GM12878 (cell line): ENCODE results near the gene ZNF469. TPM values are rescaled to one million over a fixed set of nuclear protein-coding genes. Genes with fewer than 3 reads are reported as not detected.

Experiments used
- ATAC-seq: fragments of 200-7000 bp; cut with Tn5 transposase; 3 replicates; pipeline ENCODE4 v1.9.1; 2020; ENCODE audit warnings: mild to moderate bottlenecking, moderate library complexity
- BruUV-seq: library from RNA; stranded (reverse); fragments of 400-500 nt; replicated peaks from 2 replicates; lab custom pipeline; 2021; lab: Mats Ljungman, UMichigan
- CTCF ChIA-PET: fragments of 300-600 bp; sonication (Branson Sonifier 250); formaldehyde crosslinking; extraction: SDS; loops from one replicate; lab custom pipeline; 2021; ENCODE audit warnings: inconsistent platforms; lab: Yijun Ruan, JAX
- POLR2A ChIA-PET: fragments of 350-600 bp; formaldehyde crosslinking; extraction: SDS; loops from one replicate; lab custom pipeline; 2021; ENCODE audit warnings: inconsistent platforms; lab: Charles Lee
- RAD21 ChIA-PET: fragments of 300-600 bp; sonication (Branson Sonifier 250); formaldehyde crosslinking; loops from one replicate; lab custom pipeline; 2023; ENCODE audit warnings: antibody characterized with exemption; ENCODE audit not compliant: unreplicated experiment; lab: Charles Lee
- SMC1A ChIA-PET: fragments of 300-600 bp; sonication (Branson Sonifier 250); formaldehyde crosslinking; loops from one replicate; lab custom pipeline; 2023; ENCODE audit not compliant: unreplicated experiment, uncharacterized antibody; lab: Charles Lee
- DNase-seq: peaks from one replicate; pipeline ENCODE4 v3.0.0-alpha.2; 2011; ENCODE audit warnings: low read depth, low spot score
- FAIRE-seq: peaks from 3 replicates; lab custom pipeline; 2011; peaks lifted over from hg19 to GRCh38; lab: Jason Lieb, UNC
- H2AFZ ChIP-seq: 2 replicates; pipeline ENCODE4 v1.6.0; 2011; ENCODE audit warnings: low read depth, low read length, control low read depth; ENCODE audit not compliant: control insufficient read depth
- H3K27ac ChIP-seq: 2 replicates; pipeline ENCODE4 v1.5.1; 2011; ENCODE audit warnings: control low read depth; ENCODE audit not compliant: control insufficient read depth, insufficient read depth
- H3K27me3 ChIP-seq, 2 experiments: replicated peaks in 1 of 2; 2 replicates each; pipeline versions ENCODE4 v1.6.0 to v1.6.1; 2011; ENCODE audit warnings: low read length in 1 of 2; ENCODE audit not compliant: control insufficient read depth in 2 of 2, insufficient read depth in 2 of 2
- H3K36me3 ChIP-seq, 2 experiments: 2 replicates each; pipeline ENCODE4 v1.5.1; 2011; ENCODE audit warnings: low read length in 1 of 2; ENCODE audit not compliant: control insufficient read depth in 2 of 2, insufficient read depth in 2 of 2
- H3K4me1 ChIP-seq: 2 replicates; pipeline ENCODE4 v1.6.1; 2011; ENCODE audit warnings: mild to moderate bottlenecking, low read length, moderate library complexity, mixed read lengths; ENCODE audit not compliant: control insufficient read depth, insufficient read depth
- H3K4me2 ChIP-seq: 2 replicates; pipeline ENCODE4 v1.6.0; 2011; ENCODE audit warnings: control low read depth; ENCODE audit not compliant: control insufficient read depth, insufficient read depth
- H3K4me3 ChIP-seq: fragments of 200-600 bp; sonication (generic); 2 replicates; pipeline ENCODE4 v1.5.1; 2016
- H3K79me2 ChIP-seq: 2 replicates; pipeline ENCODE4 v1.6.0; 2011; ENCODE audit warnings: low read length; ENCODE audit not compliant: control insufficient read depth, insufficient read depth
- H3K9ac ChIP-seq: 2 replicates; pipeline ENCODE4 v1.8.0; 2011; ENCODE audit warnings: low read length, control low read depth, mixed read lengths; ENCODE audit not compliant: control insufficient read depth, insufficient read depth
- H3K9me3 ChIP-seq: replicated peaks from 3 replicates; pipeline ENCODE4 v1.5.1; 2011; ENCODE audit warnings: mild to moderate bottlenecking, low read length; ENCODE audit not compliant: control insufficient read depth, insufficient read depth
- H4K20me1 ChIP-seq: 2 replicates; pipeline ENCODE4 v1.6.0; 2011; ENCODE audit not compliant: control insufficient read depth, insufficient read depth
- EGR1 ChIP-seq, 2 experiments: IDR thresholded peaks; 1 replicate in 1 of 2; 2 replicates in 1 of 2; pipeline ENCODE4 v1.6.1; 2011 to 2012; ENCODE audit warnings: low read depth in 2 of 2, low read length in 2 of 2, borderline replicate concordance in 1 of 2, mild to moderate bottlenecking in 1 of 2, moderate library complexity in 1 of 2
- HDGF ChIP-seq: fragments of 450-650 bp; IDR thresholded peaks from 2 replicates; pipeline ENCODE4 v1.6.1; 2016; ENCODE audit warnings: antibody characterized with exemption
- KLF5 ChIP-seq: fragments of 450-650 bp; IDR thresholded peaks from 2 replicates; pipeline ENCODE4 v1.6.1; 2014; ENCODE audit warnings: mild to moderate bottlenecking; ENCODE audit not compliant: partially characterized antibody
- LARP7 ChIP-seq: fragments of 450-650 bp; IDR thresholded peaks from 2 replicates; pipeline ENCODE4 v1.6.1; 2017; ENCODE audit warnings: mild to moderate bottlenecking
- MXI1 ChIP-seq: fragments of 150-350 bp; IDR thresholded peaks from 2 replicates; pipeline ENCODE4 v1.6.1; 2011; ENCODE audit warnings: low read depth, mild to moderate bottlenecking, inconsistent platforms, low read length, improper control_type of control experiment
- RELB ChIP-seq: fragments of 450-650 bp; IDR thresholded peaks from 2 replicates; pipeline ENCODE4 v1.6.1; 2017; ENCODE audit warnings: low read depth, mild to moderate bottlenecking, moderate library complexity
- WGBS: methylation state at CpG from one replicate; pipeline ENCODE4 v1.1.6; 2016; ENCODE audit warnings: low lambda C conversion rate; ENCODE audit not compliant: insufficient replicate concordance, insufficient coverage; ENCODE audit errors: missing lambda C conversion rate; 5-methylcytosine and 5-hydroxymethylcytosine counted together
- in situ Hi-C: fragments of 300-500 bp; cut with MboI; formaldehyde crosslinking; loops from 9 replicates; pipeline ENCODE4 v1.14.3; 2018; ENCODE audit warnings: mixed read lengths
- intact Hi-C: fragments of 100-400 bp; cut with micrococcal nuclease; formaldehyde crosslinking; loops from one replicate; pipeline ENCODE4 v1.14.2; 2022; ENCODE audit not compliant: unreplicated experiment
- polyA plus RNA-seq, 11 experiments: library from polyadenylated mRNA; depleted of rRNA in 4 of 11; unstranded in 6 of 11; stranded (reverse) in 5 of 11; fragments of >200 nt; fragmentation: Nextera tagmentation in 4 of 11; fragmentation: Illumina TruSeq in 1 of 11; extraction: Ambion mirVana in 4 of 11; extraction: Trizol in 1 of 11; gene quantifications; 1 replicate in 1 of 11; 2 replicates in 10 of 11; pipeline versions ENCODE4 v1.2.1 to v1.2.3, GENCODE V29; 2011 to 2016; ENCODE audit warnings: inconsistent platforms in 2 of 11, missing spikeins in 2 of 11, low read depth in 1 of 11
- total RNA-seq, 4 experiments: library from RNA; depleted of rRNA in 3 of 4; stranded (reverse); fragments of >200 nt in 3 of 4; fragmentation: Illumina TruSeq in 1 of 4; extraction: Trizol in 1 of 4; gene quantifications; 2 replicates each; pipeline versions ENCODE4 v1.2.1 to v1.2.3, GENCODE V29; 2013 to 2021

Gene ZNF469
- total and polyA plus RNA-seq, 10 of the 15 experiments (the other 5 are each of a cell fraction or from before 2014, with no cell fraction given), result 0.01 to 0.21 (median 0.04) TPM; not detected in 3

DNA sequence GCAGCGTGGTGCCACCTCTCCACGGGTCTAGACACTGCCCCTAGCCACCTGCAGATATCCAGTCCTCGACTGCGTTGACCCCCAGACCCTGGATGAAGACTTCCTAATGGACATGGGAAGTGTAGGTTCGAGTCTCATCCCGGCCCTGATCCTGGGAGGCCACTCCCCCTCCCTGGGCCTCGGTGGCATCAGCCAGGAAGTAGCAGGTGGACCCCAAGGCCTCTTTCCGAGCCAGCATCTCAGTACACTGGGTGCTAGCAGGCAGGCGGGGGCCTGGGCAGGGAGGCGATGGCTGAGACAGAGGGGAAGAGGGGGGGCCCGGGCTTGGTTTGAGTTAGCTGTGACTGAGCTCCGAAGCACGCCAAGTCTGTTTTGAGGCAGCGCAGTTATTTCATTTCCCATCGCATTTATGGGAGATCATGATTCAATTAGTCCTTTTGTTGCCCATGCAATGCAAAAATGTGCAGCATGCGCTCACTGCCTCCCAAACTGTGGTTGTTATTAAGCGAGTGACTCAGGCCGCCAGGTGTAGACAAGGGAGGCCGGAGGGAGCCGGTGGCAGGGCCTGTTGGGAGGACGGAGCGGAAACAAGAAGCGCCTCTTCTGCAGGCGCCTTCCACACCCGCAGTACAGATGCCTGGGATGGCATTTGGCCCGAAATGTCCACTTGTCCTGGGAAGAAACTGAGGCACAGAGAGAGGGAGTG lies 25.3 kb upstream of the ZNF469 start:
- Histone ChIP-seq H3K9me3 (no peaks in the 10 kb centered on the region), H3K79me2 (no peaks in the 10 kb centered on the region), H3K9ac (no peak overlapping the region), H3K4me1 (no peaks in the 10 kb centered on the region), H3K4me3 (no peak overlapping the region), H3K4me2 (no peak overlapping the region), H3K36me3 (no peaks in the 10 kb centered on the region), H4K20me1 (no peaks in the 10 kb centered on the region), H3K27ac (no peak overlapping the region), H2AFZ (no peak overlapping the region), H3K27me3 (no peaks in the 10 kb centered on the region; a peak in 1 of 4 replicates)
- ChIA-PET RAD21 (no interaction called here), CTCF (no interaction called here), POLR2A (no interaction called here), SMC1A (no interaction called here)
- DNase-seq (no peak), ATAC-seq (no peak), FAIRE-seq (no peak)
- WGBS, result 64% methylated on average over 26 of the region's 26 CpGs
- in situ Hi-C loops, result no loop called here
- TF ChIP-seq RELB (no peak), KLF5 (no peak), HDGF (no peak), MXI1 (no peak)
- intact Hi-C loops, result no loop called here
- no TSS peak for BruUV-seq

- no peaks in the 10 kb centered on the region; a peak in 1 of 4 replicates for H3K27me3 ChIP-seq
- 17% methylated on average over 16 of the region's 16 CpGs for whole genome bisulfite sequencing
- DNase-seq (no peak), FAIRE-seq (no peak), ATAC-seq (no peak)
- intact Hi-C loops (no loop called here), in situ Hi-C loops (no loop called here)
- no peaks in the 10 kb centered on the region for H3K36me3 ChIP-seq
- H3K4me1 ChIP-seq, result no peaks in the 10 kb centered on the region
- no peak overlapping the region for H2AFZ ChIP-seq
- no peaks in the 10 kb centered on the region for H3K9me3 ChIP-seq
- H3K4me3 ChIP-seq, result no peak overlapping the region
- H3K27ac ChIP-seq, result no peak overlapping the region
- ChIA-PET RAD21 (no interaction called here), CTCF (no interaction called here), SMC1A (no interaction called here), POLR2A (no interaction called here)
- no peaks in the 10 kb centered on the region for H3K79me2 ChIP-seq
- H3K9ac ChIP-seq, result no peak overlapping the region
- no peak overlapping the region for H3K4me2 ChIP-seq
- H4K20me1 ChIP-seq, result no peaks in the 10 kb centered on the region
- BruUV-seq, result no TSS peak
- TF ChIP-seq EGR1 (IDR thresholded peaks at IDR 0.05; ENCODE audit: borderline replicate concordance in 1 of 2, low read depth in 2 of 2, low read length in 2 of 2) (no peak), LARP7 (no peak)
Observed at GRCh38 chr16:88358023-88358420, 24.7 kb upstream of the ZNF469 start.
